ENCODE measurements around the gene HMCN1.

Gene HMCN1

DNA sequence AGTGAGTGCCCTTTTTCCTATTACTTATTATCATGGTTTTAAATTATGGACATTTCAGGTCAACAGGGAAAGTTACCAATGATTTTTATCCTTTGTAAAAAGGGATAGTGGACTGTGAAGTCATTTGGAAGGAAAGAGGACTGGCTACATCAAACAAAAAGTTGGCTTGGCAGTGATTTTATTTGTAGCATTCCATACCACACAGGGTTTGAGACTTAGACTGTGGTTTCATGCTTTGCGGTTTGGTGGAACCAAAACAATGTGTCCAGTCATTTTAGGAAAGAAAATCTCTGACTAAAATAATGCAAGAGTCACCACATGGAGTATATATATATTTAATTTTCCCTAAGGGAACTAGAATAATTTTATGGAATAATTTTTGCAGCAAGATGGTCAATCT is 239.5 kb downstream of the HMCN1 start:
- no peak for DNase-seq

DNA sequence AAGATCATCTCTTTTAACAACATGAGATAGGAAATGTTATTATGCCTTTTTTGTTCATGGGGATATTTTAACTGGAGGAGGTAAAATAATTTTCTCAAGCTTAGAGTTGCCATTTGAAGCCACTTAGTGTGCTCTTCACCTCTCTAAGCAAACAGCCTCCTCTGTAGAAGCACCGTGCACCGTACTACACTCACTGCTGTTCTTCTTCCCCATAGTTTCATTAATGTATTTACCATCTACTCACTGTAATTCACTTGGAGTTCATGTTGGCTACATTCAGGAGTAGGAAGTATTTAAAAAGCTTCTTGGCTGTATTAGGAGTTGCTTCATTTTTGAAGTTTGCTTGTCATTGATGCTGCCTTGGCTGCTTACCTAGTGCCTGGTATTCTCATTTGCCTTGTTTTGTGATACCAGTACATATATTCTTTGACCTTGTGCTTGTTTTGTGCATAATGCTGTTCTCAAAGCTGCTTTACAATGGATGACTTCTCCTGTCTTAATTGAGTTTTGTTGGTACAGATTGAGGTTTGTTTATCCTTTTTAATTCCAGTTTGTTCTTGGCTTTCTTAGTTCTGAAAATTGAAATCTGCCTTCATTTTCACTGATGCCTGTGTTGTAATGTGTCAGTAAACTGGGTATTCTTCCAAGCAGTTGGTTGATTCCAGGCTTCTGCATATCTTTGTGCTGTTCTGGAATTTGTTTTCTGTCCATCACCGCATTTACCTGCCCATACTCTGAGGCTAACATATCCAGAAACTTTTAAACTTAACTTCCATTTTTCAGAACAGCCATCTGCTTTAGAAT is 240.4 kb downstream of the HMCN1 start:
- DNase-seq, result no peak

- DNase-seq, result no peak
Observed at GRCh38 chr1:185980891-185981290, 246.7 kb downstream of the HMCN1 start.

DNA sequence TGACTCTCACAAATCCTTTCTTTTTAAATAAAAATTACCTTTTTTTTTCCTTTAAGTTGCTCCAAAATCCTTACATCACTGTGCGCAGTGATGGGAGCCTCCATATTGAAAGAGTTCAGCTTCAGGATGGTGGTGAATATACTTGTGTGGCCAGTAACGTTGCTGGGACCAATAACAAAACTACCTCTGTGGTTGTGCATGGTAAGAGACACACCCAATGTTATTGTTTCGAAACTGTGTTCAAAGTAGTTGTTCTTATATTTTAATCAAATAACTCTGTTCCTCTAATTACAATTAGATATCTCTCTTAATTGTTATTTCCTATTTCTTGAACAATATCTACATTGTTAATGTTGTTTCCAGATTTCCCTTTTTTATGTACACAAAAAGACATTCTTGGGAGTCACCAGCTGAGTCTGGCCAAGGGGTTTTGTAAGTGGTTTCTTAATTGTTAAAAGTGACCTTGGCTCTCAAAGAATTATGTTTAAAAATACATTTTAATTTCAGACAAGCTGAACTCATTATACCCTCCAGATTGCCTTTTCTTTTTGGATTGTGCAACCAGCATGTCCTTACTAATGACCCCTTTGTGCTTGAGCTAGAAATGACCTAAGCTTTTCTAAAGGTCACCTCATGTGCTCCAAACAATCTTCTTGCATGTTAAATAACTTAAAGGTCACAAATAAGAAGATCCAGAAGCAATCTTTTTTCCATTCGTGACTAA is 250.1 kb downstream of the HMCN1 start:
- DNase-seq, result no peak

GRCh38 chr1:185987611-185988321 is 253.6 kb downstream of the HMCN1 start:
- no peak for DNase-seq

- DNase-seq, result no peak
Observed at GRCh38 chr1:185990565-185990964, 256.4 kb downstream of the HMCN1 start.

- DNase-seq, result no peak
Observed at GRCh38 chr1:185991266-185991665, 257.1 kb downstream of the HMCN1 start.

GRCh38 chr1:185996211-185996610 is 262.0 kb downstream of the HMCN1 start:
- DNase-seq, result no peak

GRCh38 chr1:185998391-185998790 is 264.2 kb downstream of the HMCN1 start:
- no peak for DNase-seq

GRCh38 chr1:186002406-186002805 is 268.2 kb downstream of the HMCN1 start:
- no peak for DNase-seq

- DNase-seq, result no peak
Observed at GRCh38 chr1:186009039-186009737, 275.0 kb downstream of the HMCN1 start.

DNA sequence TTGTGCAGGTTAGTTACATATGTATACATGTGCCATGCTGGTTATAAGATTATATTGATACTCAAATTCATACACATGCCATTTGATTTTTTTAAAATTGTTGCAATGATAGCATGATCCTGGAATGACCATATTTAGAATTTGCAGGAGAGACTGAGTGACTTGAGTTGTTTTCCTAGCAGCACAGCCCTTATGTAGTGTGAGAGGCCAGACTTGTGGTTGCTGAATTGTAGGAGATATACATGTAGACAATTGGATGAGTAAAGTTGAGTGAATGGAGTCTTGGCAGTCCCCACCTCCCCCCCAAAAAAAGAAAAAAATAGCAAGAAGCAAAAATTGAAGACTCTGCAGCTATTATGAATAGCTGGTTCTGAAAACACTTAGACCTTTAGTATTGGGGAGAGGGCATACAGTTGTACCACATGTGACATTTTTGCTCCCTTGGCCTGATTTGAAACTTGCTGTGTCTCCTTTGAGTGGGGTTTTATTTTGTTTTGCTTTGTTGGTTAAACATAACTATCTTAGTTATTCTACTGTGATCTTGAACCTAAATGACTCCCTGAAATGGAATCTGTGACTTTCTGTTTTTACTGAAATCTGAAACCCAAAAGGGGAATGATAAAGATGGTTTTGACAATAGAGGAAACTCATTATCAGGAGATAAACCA is 280.3 kb downstream of the HMCN1 start:
- DNase-seq, result no peak

GRCh38 chr1:186016856-186017255 is 282.7 kb downstream of the HMCN1 start:
- DNase-seq, result no peak

- DNase-seq, result no peak
Observed at GRCh38 chr1:186022184-186022583, 288.0 kb downstream of the HMCN1 start.

- no peak for DNase-seq
Observed at GRCh38 chr1:186026946-186027345, 292.8 kb downstream of the HMCN1 start.

DNA sequence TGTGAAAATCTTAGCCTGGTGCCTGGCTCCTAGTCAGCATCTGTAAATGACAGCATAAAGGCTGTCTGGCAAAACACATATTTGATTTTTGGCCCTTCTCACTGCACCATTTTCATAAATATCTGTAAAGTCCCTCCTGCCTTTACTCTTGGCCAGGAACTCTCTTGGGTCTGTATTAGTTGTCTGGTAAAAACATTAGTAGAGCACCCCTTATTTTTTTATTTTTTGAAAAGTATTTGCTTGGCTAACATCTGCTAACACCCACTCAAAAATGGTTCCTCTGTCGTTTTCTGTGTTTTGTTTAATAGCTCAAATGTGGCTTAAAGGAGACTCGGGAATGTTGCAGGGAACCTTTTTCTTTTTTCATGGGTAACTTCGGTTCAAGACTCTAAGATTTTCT is 293.4 kb downstream of the HMCN1 start:
- no peak for DNase-seq

DNA sequence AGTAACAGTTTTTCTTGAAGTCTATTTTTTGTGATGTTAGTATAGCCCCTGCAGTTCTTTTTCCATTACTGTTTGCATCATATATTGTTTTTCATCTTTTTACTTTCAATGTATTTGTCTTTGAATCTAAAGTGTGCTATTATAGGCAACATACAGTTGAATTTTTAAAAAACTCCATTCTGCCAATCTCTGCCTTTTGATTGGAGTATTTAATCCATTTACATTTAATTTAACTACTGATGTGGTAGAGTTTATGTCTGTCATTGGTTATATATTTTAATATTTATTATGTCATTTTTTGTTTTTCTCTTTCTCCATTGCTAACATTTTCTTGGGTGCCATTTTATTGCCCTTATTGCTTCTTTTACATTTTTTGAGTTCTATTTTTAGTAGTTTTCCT is 296.3 kb downstream of the HMCN1 start:
- no peak for DNase-seq

GRCh38 chr1:186033847-186034271 is 299.7 kb downstream of the HMCN1 start:
- no peak for DNase-seq

DNA sequence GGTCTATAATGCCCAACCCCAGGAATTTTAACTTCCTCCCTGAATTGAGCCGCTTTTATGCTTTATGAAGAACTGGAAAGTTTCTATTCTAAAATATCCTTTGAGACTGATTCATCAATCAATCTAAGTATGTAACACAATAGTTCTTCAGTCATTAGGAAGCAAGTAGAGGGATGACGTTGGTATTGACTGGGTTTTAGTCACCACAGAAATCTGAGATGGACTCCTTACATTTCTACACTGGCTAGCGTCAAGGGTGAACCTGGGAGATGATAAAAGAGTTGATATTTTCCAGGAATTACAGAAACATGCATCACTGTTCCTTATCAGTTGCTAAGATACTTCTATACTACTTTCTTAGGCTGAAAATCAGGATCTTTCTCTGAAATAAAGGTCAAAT is 308.0 kb downstream of the HMCN1 start:
- no peak for DNase-seq

DNA sequence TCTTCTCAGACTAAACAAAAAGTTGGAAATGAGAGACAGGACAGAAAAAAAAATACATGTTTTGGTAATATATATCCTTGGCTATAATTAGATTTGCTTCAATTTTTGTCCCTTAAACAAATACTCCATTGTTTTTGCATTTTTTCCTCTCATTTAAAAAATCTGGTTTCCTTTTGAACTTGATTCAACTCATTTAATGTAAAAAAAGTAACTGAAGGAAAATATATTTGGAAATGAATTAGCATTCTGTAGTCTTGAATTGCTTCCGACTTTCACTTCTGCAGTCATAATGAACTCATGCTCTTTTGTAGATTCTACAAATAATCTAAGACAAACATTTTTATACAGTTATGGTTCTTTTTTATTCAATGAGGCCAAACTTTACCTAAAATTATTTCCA is 309.1 kb downstream of the HMCN1 start:
- no peak for DNase-seq

DNA sequence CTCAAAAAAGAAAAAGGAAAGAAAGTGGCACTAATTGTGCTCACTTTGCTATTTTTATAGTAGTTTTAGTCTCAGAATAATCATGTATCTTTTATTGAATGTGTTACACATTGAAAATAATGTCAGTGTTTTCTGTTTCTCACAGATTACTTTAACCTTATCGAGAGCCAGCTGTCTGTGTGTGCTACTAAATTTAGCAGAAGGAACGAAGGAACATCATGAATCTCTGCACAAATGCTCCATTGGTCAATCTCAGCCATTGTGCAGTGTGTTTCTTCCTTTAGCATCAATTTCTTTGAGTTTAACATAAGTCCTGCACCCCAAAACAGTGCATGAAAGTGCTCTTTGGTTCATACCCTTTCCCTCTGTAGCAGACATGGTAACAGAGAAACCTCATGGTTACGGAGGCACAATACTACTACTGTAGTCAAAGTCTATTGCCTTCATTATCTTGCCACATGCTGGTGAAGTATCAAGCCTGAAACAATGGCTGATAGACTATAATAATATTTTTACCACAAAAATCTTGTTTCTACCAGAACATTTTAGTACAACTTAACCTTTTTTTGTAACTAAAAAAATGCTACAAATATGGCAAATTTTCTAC is 310.0 kb downstream of the HMCN1 start:
- DNase-seq, result no peak

Data from DMS 273 treated with DMSO at 0.1 percent for 48 hours (cell line).